SK-N-SH (cell line): Measurements from ENCODE around the gene PPP2R1B. TPM values are rescaled to one million over a fixed set of nuclear protein-coding genes. Genes with fewer than 3 reads are reported as not detected.

Experiments used
- CTCF ChIA-PET: fragments of 300-600, 350-600 bp; formaldehyde crosslinking; extraction: SDS; loops from one replicate; lab custom pipeline; 2021; lab: Yijun Ruan, JAX
- POLR2A ChIA-PET: fragments of 350-600 bp; sonication (Branson Sonifier 250); formaldehyde crosslinking; extraction: SDS; loops from one replicate; lab custom pipeline; 2020; ENCODE audit warnings: antibody characterized with exemption, inconsistent platforms; lab: Yijun Ruan, JAX
- DNase-seq: peaks from one replicate; pipeline ENCODE4 v3.0.0; 2012
- H2AFZ ChIP-seq: fragments of 200-600 bp; sonication (generic); 2 replicates; pipeline ENCODE4 v1.8.1; 2016; ENCODE audit warnings: antibody characterized with exemption, mild to moderate bottlenecking, low read depth
- H3F3A ChIP-seq: fragments of 200-600 bp; sonication (generic); replicated peaks from 2 replicates; pipeline ENCODE3; 2016; ENCODE audit warnings: antibody characterized with exemption, mild to moderate bottlenecking; ENCODE audit not compliant: insufficient read depth
- H3K27ac ChIP-seq, 2 experiments: fragments of 200-500 bp in 1 of 2; fragments of 200-600 bp in 1 of 2; sonication (Bioruptor generic) in 1 of 2; sonication (generic), shearing (Covaris generic) in 1 of 2; 2 replicates each; pipeline versions ENCODE4 v1.5.1 to v1.6.1; 2014 to 2016; ENCODE audit warnings: low read depth in 2 of 2, inconsistent platforms in 1 of 2, low read length in 1 of 2, mild to moderate bottlenecking in 1 of 2, mixed read lengths in 1 of 2
- H3K27me3 ChIP-seq: fragments of 200-600 bp; sonication (generic), shearing (Covaris generic); 2 replicates; pipeline ENCODE4 v1.6.1; 2016; ENCODE audit warnings: mixed run types; ENCODE audit not compliant: insufficient read depth
- H3K36me3 ChIP-seq, 2 experiments: fragments of 200-500 bp in 1 of 2; fragments of 200-600 bp in 1 of 2; sonication (Bioruptor generic) in 1 of 2; sonication (generic) in 1 of 2; replicated peaks in 1 of 2; 2 replicates each; pipeline versions ENCODE3 to v1.5.1; 2014 to 2016; ENCODE audit warnings: low read length in 1 of 2, mild to moderate bottlenecking in 1 of 2; ENCODE audit not compliant: insufficient read depth in 2 of 2, control insufficient read depth in 1 of 2
- H3K4me1 ChIP-seq, 2 experiments: fragments of 200-500 bp in 1 of 2; fragments of 200-600 bp in 1 of 2; sonication (Bioruptor generic) in 1 of 2; sonication (generic), shearing (Covaris generic) in 1 of 2; 2 replicates each; pipeline versions ENCODE4 v1.5.1 to v1.6.1; 2014 to 2016; ENCODE audit warnings: low read depth in 1 of 2, low read length in 1 of 2, mixed run types in 1 of 2; ENCODE audit not compliant: insufficient read depth in 2 of 2, control insufficient read depth in 1 of 2
- H3K4me2 ChIP-seq: fragments of 200-600 bp; sonication (generic), shearing (Covaris generic); 2 replicates; pipeline ENCODE4 v1.6.1; 2017; ENCODE audit warnings: mixed run types
- H3K4me3 ChIP-seq, 2 experiments: fragments of 200-500 bp in 1 of 2; fragments of 200-600 bp in 1 of 2; sonication (Bioruptor generic) in 1 of 2; sonication (generic), shearing (Covaris generic) in 1 of 2; 2 replicates each; pipeline versions ENCODE4 v1.5.1 to v1.8.1; 2014 to 2016; ENCODE audit warnings: low read depth in 2 of 2, inconsistent platforms in 1 of 2, low read length in 1 of 2, mild to moderate bottlenecking in 1 of 2, mixed read lengths in 1 of 2, moderate library complexity in 1 of 2
- H3K79me2 ChIP-seq: fragments of 200-600 bp; sonication (generic); 2 replicates; pipeline ENCODE4 v1.8.1; 2017; ENCODE audit warnings: mild to moderate bottlenecking; ENCODE audit not compliant: insufficient read depth
- H3K9ac ChIP-seq: fragments of 200-600 bp; sonication (generic); 2 replicates; pipeline ENCODE4 v1.6.1; 2017; ENCODE audit warnings: mixed run types
- H3K9me2 ChIP-seq: fragments of 200-600 bp; sonication (generic); 2 replicates; pipeline ENCODE4 v1.6.1; 2017; ENCODE audit warnings: mixed run types
- H3K9me3 ChIP-seq: fragments of 200-600 bp; sonication (generic); 2 replicates; pipeline ENCODE4 v1.6.1; 2017; ENCODE audit warnings: mixed run types, mild to moderate bottlenecking, moderate library complexity
- H4K20me1 ChIP-seq: fragments of 200-600 bp; sonication (generic); 2 replicates; pipeline ENCODE4 v1.6.1; 2017; ENCODE audit warnings: mild to moderate bottlenecking, mixed run types; ENCODE audit not compliant: insufficient read depth
- CHD2 ChIP-seq: fragments of 150-350 bp; IDR thresholded peaks from 2 replicates; pipeline ENCODE4 v1.6.1; 2018; ENCODE audit warnings: low read length; ENCODE audit not compliant: partially characterized antibody
- CTCF ChIP-seq: fragments of 200-600 bp; sonication (generic); IDR thresholded peaks from 2 replicates; pipeline ENCODE4 v1.6.1; 2017; ENCODE audit warnings: antibody characterized with exemption, mild to moderate bottlenecking, moderate library complexity
- ELF1 ChIP-seq: IDR thresholded peaks from 2 replicates; pipeline ENCODE4 v1.4.0; 2012
- EP300 ChIP-seq, 2 experiments: IDR thresholded peaks; 2 replicates each; pipeline versions ENCODE4 v1.4.0 to v1.6.1; 2012; ENCODE audit warnings: borderline replicate concordance in 1 of 2, low read depth in 1 of 2, low read length in 1 of 2
- FOXM1 ChIP-seq: IDR thresholded peaks from 2 replicates; pipeline ENCODE4 v1.4.0; 2012; ENCODE audit warnings: low read depth, mild to moderate bottlenecking
- GABPA ChIP-seq: IDR thresholded peaks from 2 replicates; pipeline ENCODE4 v1.4.0; 2012; ENCODE audit warnings: low read depth, mild to moderate bottlenecking
- GATA2 ChIP-seq: sonication (generic); formaldehyde crosslinking; IDR thresholded peaks from 2 replicates; pipeline ENCODE4 v1.5.0; 2020; ENCODE audit warnings: mild to moderate bottlenecking, missing genetic modification reagents
- IRF3 ChIP-seq: fragments of 150-350 bp; IDR thresholded peaks from 2 replicates; pipeline ENCODE4 v1.6.1; 2016; ENCODE audit warnings: mild to moderate bottlenecking, low read depth, low read length
- JUND ChIP-seq: IDR thresholded peaks from 2 replicates; pipeline ENCODE4 v1.4.0; 2012
- MEF2A ChIP-seq: IDR thresholded peaks from 2 replicates; pipeline ENCODE4 v1.4.0; 2012; ENCODE audit warnings: low read depth, borderline replicate concordance
- NFIC ChIP-seq: IDR thresholded peaks from 2 replicates; pipeline ENCODE4 v1.4.0; 2012; ENCODE audit warnings: borderline replicate concordance
- NRF1 ChIP-seq: IDR thresholded peaks from 2 replicates; pipeline ENCODE4 v1.6.1; 2012; ENCODE audit warnings: low read depth, mild to moderate bottlenecking, low read length
- POLR2AphosphoS5 ChIP-seq: IDR thresholded peaks from 2 replicates; pipeline ENCODE4 v1.6.1; 2012; ENCODE audit warnings: low read depth, low read length
- RAD21 ChIP-seq: IDR thresholded peaks from 2 replicates; pipeline ENCODE4 v1.6.1; 2012; ENCODE audit warnings: mild to moderate bottlenecking, low read length
- RCOR1 ChIP-seq: fragments of 150-350 bp; IDR thresholded peaks from 2 replicates; pipeline ENCODE4 v1.6.1; 2017; ENCODE audit warnings: antibody characterized with exemption, low read length
- REST ChIP-seq: IDR thresholded peaks from 2 replicates; pipeline ENCODE4 v1.6.1; 2012; ENCODE audit warnings: mild to moderate bottlenecking, low read depth, low read length, moderate library complexity
- RFX5 ChIP-seq: IDR thresholded peaks from 2 replicates; pipeline ENCODE4 v1.6.1; 2012; ENCODE audit warnings: mild to moderate bottlenecking, improper control_type of control experiment, low read length
- RXRA ChIP-seq: IDR thresholded peaks from 2 replicates; pipeline ENCODE4 v1.4.0; 2012; ENCODE audit warnings: low read depth, mild to moderate bottlenecking, borderline replicate concordance
- SMC3 ChIP-seq: IDR thresholded peaks from 2 replicates; pipeline ENCODE4 v1.6.1; 2012; ENCODE audit warnings: low read depth, low read length, improper control_type of control experiment
- TAF1 ChIP-seq: IDR thresholded peaks from 2 replicates; pipeline ENCODE4 v1.6.1; 2012; ENCODE audit warnings: low read depth, mild to moderate bottlenecking, low read length, moderate library complexity, borderline replicate concordance
- TCF12 ChIP-seq: IDR thresholded peaks from 2 replicates; pipeline ENCODE4 v1.4.0; 2012
- TEAD4 ChIP-seq: IDR thresholded peaks from 2 replicates; pipeline ENCODE4 v1.4.0; 2012; ENCODE audit warnings: mild to moderate bottlenecking, borderline replicate concordance; ENCODE audit not compliant: insufficient read depth
- USF2 ChIP-seq: fragments of 150-350 bp; IDR thresholded peaks from 2 replicates; pipeline ENCODE4 v1.6.1; 2017; ENCODE audit warnings: antibody characterized with exemption, low read length, low read depth, borderline replicate concordance
- YY1 ChIP-seq: IDR thresholded peaks from 2 replicates; pipeline ENCODE4 v1.4.0; 2012; ENCODE audit warnings: low read depth, mild to moderate bottlenecking
- ZBTB33 ChIP-seq: IDR thresholded peaks from 2 replicates; pipeline ENCODE4 v1.4.0; 2012; ENCODE audit warnings: low read depth, borderline replicate concordance
- WGBS: methylation state at CpG from one replicate; pipeline ENCODE4 v1.1.6; 2017; ENCODE audit warnings: low lambda C conversion rate; 5-methylcytosine and 5-hydroxymethylcytosine counted together
- polyA plus RNA-seq, 3 experiments: library from polyadenylated mRNA; depleted of rRNA; stranded (reverse); fragments of >200 nt; gene quantifications; 2 replicates each; pipeline ENCODE4 v1.2.3, GENCODE V29; 2012

PPP2R1B gene
- polyA plus RNA-seq, 1 of the 3 experiments (the other 2 are of a cell fraction) = 25.9 TPM

- Histone ChIP-seq H2AFZ (no peak overlapping the region), H3K79me2 (no peaks in the 10 kb centered on the region), H3K9me3 (no peaks in the 10 kb centered on the region), H3K4me3 (no peak overlapping the region), H3K9ac (no peak overlapping the region), H3K27ac (peak overlapping the region in 1 of 2 experiments; percentile 5; a peak in 2 of 4 replicates), H3K27me3 (no peaks in the 10 kb centered on the region), H3K9me2 (no peaks in the 10 kb centered on the region), H3F3A (no peaks in the 10 kb centered on the region), H3K36me3 (peaks cover 6 to 9% of the 10 kb centered on the region in 2 experiments), H3K4me2 (no peak overlapping the region), H3K4me1 (peaks cover 5 to 10% of the 10 kb centered on the region in 2 experiments; a peak in 3 of 4 replicates), H4K20me1 (no peaks in the 10 kb centered on the region)
- POLR2A ChIA-PET = no interaction called here
- DNase-seq = no peak
- WGBS = 33% methylated on average over 5 of the region's 5 CpGs
- CTCF ChIA-PET = interaction anchor here (0.6 to 12.5 kb wide), 14 partner anchors 9 to 390 kb away, joined by 3 to 184 read pairs (median 4); partner anchors contain the start of gene SIK2
- TF ChIP-seq IRF3 = no peak
- no peak for TF ChIP-seq REST
- no peak for TF ChIP-seq RFX5
- no peak for TF ChIP-seq RXRA
- no peak for TF ChIP-seq GABPA
- TF ChIP-seq CHD2 = peak; percentile 35
- no peak for TF ChIP-seq CTCF
- TF ChIP-seq ELF1 = no peak
- TF ChIP-seq USF2 = no peak
- peak; percentile 51 for TF ChIP-seq TCF12
- no peak for TF ChIP-seq POLR2AphosphoS5
- peak; percentile 6; the same call in 1 of the 2 replicates for TF ChIP-seq SMC3
- no peak for TF ChIP-seq TAF1
- TF ChIP-seq RAD21 = no peak
- TF ChIP-seq EP300 (IDR thresholded peaks at IDR 0.05; ENCODE audit: borderline replicate concordance in 1 of 2, low read depth in 1 of 2, low read length in 1 of 2) = peak in 1 of 2 experiments; percentile 73; a peak in 1 of 4 replicates
- TF ChIP-seq ZBTB33 = no peak
- TF ChIP-seq FOXM1 = no peak
- peak; percentile 23; the same call in 1 of the 2 replicates for TF ChIP-seq GATA2 (CRISPR knock-in tag)
- TF ChIP-seq RCOR1 = peak; percentile 96
- no peak for TF ChIP-seq YY1
- TF ChIP-seq JUND = no peak
- no peak for TF ChIP-seq NRF1
- 0 out of 2 replicates have a peak, but pooled peaks have one; percentile 18 for TF ChIP-seq TEAD4
- no peak for TF ChIP-seq MEF2A
- no peak for TF ChIP-seq NFIC
These were observed 16.0 kb upstream of the PPP2R1B start for GRCh38 chr11:111782109-111782741.
